H1 (cell line): ENCODE measurements around the gene TEKT1. TPM values are rescaled to one million over a fixed set of nuclear protein-coding genes. Genes with fewer than 3 reads are reported as not detected.

ENCODE experiments used
- CHD7 ChIP-seq: fragments of 300-600 bp; sonication (generic); IDR thresholded peaks from 2 replicates; pipeline ENCODE4 v1.7.1; 2012; ENCODE audit warnings: low read length, moderate library complexity, mild to moderate bottlenecking, inconsistent platforms; ENCODE audit not compliant: insufficient replicate concordance
- GTF2F1 ChIP-seq: IDR thresholded peaks from 2 replicates; pipeline ENCODE4 v1.6.1; 2012; ENCODE audit warnings: low read depth, low read length, improper control_type of control experiment, borderline replicate concordance
- SP1 ChIP-seq: IDR thresholded peaks from 2 replicates; pipeline ENCODE4 v1.6.1; 2011; ENCODE audit warnings: low read depth, low read length
- TBP ChIP-seq: IDR thresholded peaks from 2 replicates; pipeline ENCODE4 v1.6.1; 2011; ENCODE audit warnings: low read depth, low read length, improper control_type of control experiment
- polyA plus RNA-seq, 7 experiments: library from polyadenylated mRNA; depleted of rRNA in 3 of 7; stranded (reverse) in 5 of 7; unstranded in 2 of 7; fragments of >200 nt in 5 of 7; fragments of 200-250 nt in 2 of 7; gene quantifications; 1 replicate in 5 of 7; 2 replicates in 1 of 7; 4 replicates in 1 of 7; pipeline versions ENCODE4 v1.2.1 to v1.2.3, GENCODE V29; 2011 to 2013; ENCODE audit warnings: missing spikeins in 2 of 7, mixed read lengths in 2 of 7
- total RNA-seq: library from RNA; stranded (reverse); fragmentation: NEBNext Ultra II Directional; extraction: Animal tissue kit (Norgen Biotek cat#: 25700); gene quantifications from 2 replicates; pipeline ENCODE4 v1.2.1, GENCODE V29; 2021

Gene TEKT1
- total and polyA plus RNA-seq, 2 of the 8 experiments (the other 6 are each of a cell fraction or from before 2014, with no cell fraction given): not detected

GRCh38 chr17:6868582-6868981 lies 37.1 kb upstream of the TEKT1 start (continued):
- TF ChIP-seq CHD7 (no peak), TBP (no peak), SP1 (no peak), GTF2F1 (no peak)
